K562 (cell line): ENCODE data around the gene CROCC2. TPM values are rescaled to one million over a fixed set of nuclear protein-coding genes. Genes with fewer than 3 reads are reported as not detected.

Source experiments
- ATAC-seq: fragments of 200-7000 bp; cut with Tn5 transposase; 3 replicates; pipeline ENCODE4 v1.9.1; 2020; ENCODE audit warnings: moderate library complexity
- Bru-seq: library from RNA; stranded (reverse); fragments of 400-500 nt; gene quantifications from one replicate; lab custom pipeline; 2021; lab: Mats Ljungman, UMichigan
- BruChase-seq, 2 experiments: library from RNA; stranded (reverse); fragments of 400-500 nt; gene quantifications; one replicate each; lab custom pipeline; 2021; lab: Mats Ljungman, UMichigan
- BruUV-seq: library from RNA; stranded (reverse); fragments of 400-500 nt; replicated peaks from 2 replicates; lab custom pipeline; 2021; lab: Mats Ljungman, UMichigan
- CTCF ChIA-PET: fragments of 300-600 bp; formaldehyde crosslinking; extraction: SDS; loops from one replicate; lab custom pipeline; 2021; ENCODE audit warnings: low intra/inter-chr PET ratio; lab: Yijun Ruan, JAX
- POLR2A ChIA-PET: fragments of 300-600, 350-650 bp; sonication (Branson Sonifier 250); formaldehyde crosslinking; extraction: SDS; loops from one replicate; lab custom pipeline; 2021; ENCODE audit warnings: antibody characterized with exemption, inconsistent platforms; lab: Yijun Ruan, JAX
- DNase-seq, 4 experiments: peaks; one replicate each; pipeline versions ENCODE4 v3.0.0 to v3.0.0-alpha.2; 2011 to 2018; ENCODE audit warnings: low spot score in 3 of 4, mixed read lengths in 3 of 4; ENCODE audit errors: extremely low read depth in 1 of 4
- FAIRE-seq: peaks from 2 replicates; lab custom pipeline; 2011; peaks lifted over from hg19 to GRCh38; lab: Jason Lieb, UNC
- H2AFZ ChIP-seq: 2 replicates; pipeline ENCODE4 v1.6.0; 2011; ENCODE audit warnings: low read depth, low read length, control low read depth, inconsistent platforms
- H3K27ac ChIP-seq: fragments of 200-600 bp; 3 replicates; pipeline ENCODE4 v1.8.0; 2011; ENCODE audit warnings: low read depth, mild to moderate bottlenecking, control low read depth, inconsistent platforms, low read length, moderate library complexity, mixed read lengths; ENCODE audit errors: extremely low read depth
- H3K27me3 ChIP-seq, 2 experiments: fragments of 300-600 bp in 1 of 2; 2 replicates in 1 of 2; 3 replicates in 1 of 2; pipeline versions ENCODE4 v1.6.0 to v1.8.0; 2011; ENCODE audit warnings: inconsistent platforms in 2 of 2, low read length in 2 of 2, mild to moderate bottlenecking in 1 of 2, mixed read lengths in 1 of 2, moderate library complexity in 1 of 2; ENCODE audit not compliant: control insufficient read depth in 2 of 2, insufficient read depth in 2 of 2
- H3K36me3 ChIP-seq: fragments of 300-600 bp; 3 replicates; pipeline ENCODE4 v1.8.0; 2011; ENCODE audit warnings: mild to moderate bottlenecking, low read length, inconsistent platforms; ENCODE audit not compliant: control insufficient read depth, insufficient read depth
- H3K4me1 ChIP-seq, 2 experiments: fragments of 200-600 bp in 1 of 2; replicated peaks in 1 of 2; 2 replicates in 1 of 2; 3 replicates in 1 of 2; pipeline versions ENCODE4 v1.5.1 to v1.8.0; 2011; ENCODE audit warnings: inconsistent platforms in 2 of 2, low read length in 2 of 2, mild to moderate bottlenecking in 1 of 2, mixed read lengths in 1 of 2, moderate library complexity in 1 of 2; ENCODE audit not compliant: control insufficient read depth in 2 of 2, insufficient read depth in 2 of 2
- H3K4me2 ChIP-seq: 2 replicates; pipeline ENCODE4 v1.6.1; 2011; ENCODE audit warnings: low read length, control low read depth, inconsistent platforms, mixed read lengths; ENCODE audit not compliant: insufficient read depth
- H3K4me3 ChIP-seq: fragments of 200-600 bp; sonication (generic), shearing (Covaris generic); 2 replicates; pipeline ENCODE4 v1.5.1; 2016; ENCODE audit warnings: control low read depth, inconsistent platforms
- H3K79me2 ChIP-seq: fragments of 200-600 bp; 3 replicates; pipeline ENCODE4 v1.8.0; 2011; ENCODE audit warnings: low read length, inconsistent platforms; ENCODE audit not compliant: control insufficient read depth, insufficient read depth
- H3K9ac ChIP-seq, 2 experiments: 2 replicates each; pipeline versions ENCODE4 v1.6.0 to v1.6.1; 2011; ENCODE audit warnings: low read depth in 2 of 2, low read length in 2 of 2, control low read depth in 1 of 2, inconsistent platforms in 1 of 2, mild to moderate bottlenecking in 1 of 2, mixed read lengths in 1 of 2; ENCODE audit not compliant: insufficient read depth in 1 of 2
- H3K9me1 ChIP-seq: one replicate; pipeline ENCODE4 v1.6.0; 2011; ENCODE audit warnings: inconsistent platforms, mild to moderate bottlenecking, low read length, moderate library complexity; ENCODE audit not compliant: control insufficient read depth, insufficient read depth
- H3K9me3 ChIP-seq: replicated peaks from 2 replicates; pipeline ENCODE4 v1.5.1; 2011; ENCODE audit warnings: low read depth, low read length, inconsistent platforms; ENCODE audit not compliant: control insufficient read depth, insufficient read depth
- H4K20me1 ChIP-seq: replicated peaks from 2 replicates; pipeline ENCODE4 v1.6.1; 2011; ENCODE audit warnings: low read length, inconsistent platforms, mixed read lengths; ENCODE audit not compliant: control insufficient read depth, insufficient read depth
- LARP7 ChIP-seq: fragments of 450-650 bp; IDR thresholded peaks from 2 replicates; pipeline ENCODE4 v1.6.1; 2016
- RFX1 ChIP-seq: fragments of 450-650 bp; IDR thresholded peaks from 2 replicates; pipeline ENCODE4 v1.6.1; 2016; ENCODE audit warnings: mild to moderate bottlenecking, moderate library complexity
- WGBS: fragments of 100-300 bp; shearing (Covaris generic); methylation state at CpG from one replicate; pipeline ENCODE4 v1.1.6; 2016; ENCODE audit warnings: low coverage, mixed read lengths; ENCODE audit not compliant: insufficient coverage; ENCODE audit errors: missing lambda C conversion rate; 5-methylcytosine and 5-hydroxymethylcytosine counted together
- in situ Hi-C: fragments of 300-500 bp; cut with MboI; formaldehyde crosslinking; loops from 4 replicates; pipeline ENCODE4 v1.15.0; 2018; ENCODE audit warnings: inconsistent platforms, mixed read lengths
- intact Hi-C: fragments of 100-400 bp; cut with micrococcal nuclease; formaldehyde crosslinking; loops from 2 replicates; pipeline ENCODE4 v1.14.2; 2022
- long read RNA-seq, 3 experiments: library from polyadenylated mRNA in 2 of 3; library from RNA in 1 of 3; unstranded in 2 of 3; stranded (forward) in 1 of 3; transcript quantifications; one replicate each; pipeline ENCODE4 v2.0.0, GENCODE V29; 2019 to 2022
- polyA minus RNA-seq, 3 experiments: library from RNA; depleted of rRNA, polyadenylated mRNA; stranded (reverse); fragments of >200 nt; gene quantifications; 2 replicates each; pipeline ENCODE4 v1.2.3, GENCODE V29; 2011
- polyA plus RNA-seq, 8 experiments: library from polyadenylated mRNA; depleted of rRNA in 4 of 8; stranded (reverse) in 5 of 8; unstranded in 3 of 8; fragments of >200 nt; fragmentation: Nextera tagmentation in 2 of 8; fragmentation: Illumina TruSeq in 1 of 8; extraction: Ambion mirVana in 2 of 8; extraction: Trizol in 1 of 8; gene quantifications; 2 replicates each; pipeline versions ENCODE4 v1.2.1 to v1.2.3, GENCODE V29; 2011 to 2014; ENCODE audit warnings: inconsistent platforms in 1 of 8, missing spikeins in 1 of 8
- total RNA-seq, 7 experiments: library from RNA; depleted of rRNA in 6 of 7; stranded (reverse); fragments of >200 nt in 6 of 7; fragmentation: Illumina TruSeq in 2 of 7; extraction: Trizol in 2 of 7; gene quantifications; 2 replicates each; pipeline versions ENCODE4 v1.2.1 to v1.2.3, GENCODE V29; 2011 to 2021; ENCODE audit warnings: low replicate concordance in 1 of 7

The CROCC2 gene
- not detected in 2 replicates for total RNA-seq (2011; cell fraction: chromatin; rRNA removed; ENCODE audit: low replicate concordance)
- not detected in 2 replicates for total RNA-seq (2011; cell fraction: nucleolus; rRNA removed)
- total RNA-seq (2011; cell fraction: nucleoplasm; rRNA removed) = not detected in 2 replicates
- not detected in 2 replicates for total RNA-seq (2014; rRNA removed)
- not detected in 2 replicates for total RNA-seq (2014; rRNA removed; fragmentation: Illumina TruSeq; extraction: Trizol)
- total RNA-seq (2015; rRNA removed; fragmentation: Illumina TruSeq; extraction: Trizol) = not detected in 2 replicates
- not detected in 2 replicates for total RNA-seq (2021)
- not detected in 2 replicates for polyA plus RNA-seq (2011; rRNA removed)
- not detected in 2 replicates for polyA plus RNA-seq (2011; cell fraction: cytosol; rRNA removed)
- not detected in 2 replicates for polyA plus RNA-seq (2011; cell fraction: nucleus; rRNA removed)
- polyA plus RNA-seq (2012) = not detected in 2 replicates
- not detected in 2 replicates for polyA plus RNA-seq (2014; fragmentation: Illumina TruSeq; extraction: Trizol)
- polyA plus RNA-seq (2014; fragmentation: Nextera tagmentation; extraction: Ambion mirVana) = not detected
- not detected in 2 replicates for polyA plus RNA-seq (2014; rRNA removed)
- not detected in 2 replicates for polyA minus RNA-seq (2011; rRNA and poly(A)+ RNA removed)
- polyA minus RNA-seq (2011; cell fraction: cytosol; rRNA and poly(A)+ RNA removed) = not detected in 2 replicates
- not detected in 2 replicates for polyA minus RNA-seq (2011; cell fraction: nucleus; rRNA and poly(A)+ RNA removed)
- percentile 1 among the genes with signal in this experiment for Bru-seq, nascent RNA
- BruChase-seq, experiment 1, labeled RNA remaining after a 2-hour chase = not detected
- not detected for BruChase-seq, experiment 2, labeled RNA remaining after a 6-hour chase
- long read RNA-seq, experiment 1 = 0 reads
- long read RNA-seq, experiment 2 = 0 reads
- long read RNA-seq, experiment 3 = 0 reads

GRCh38 chr2:240906141-240906910, at the start of gene CROCC2:
Gene CROCC2, plus strand, starts transcription at chr2:240906336. Its CDS starts 178 bp downstream, at chr2:240906514.
- DNase-seq (no peak), ATAC-seq (no peak), FAIRE-seq (no peak)
- H4K20me1 ChIP-seq = no peaks in the 10 kb centered on the region
- H3K27me3 ChIP-seq = peaks cover 0 to 34% of the 10 kb centered on the region in 2 experiments; a peak in 2 of 5 replicates
- H3K9me1 ChIP-seq = no peaks in the 10 kb centered on the region
- TF ChIP-seq LARP7 = no peak
- peak; percentile 34; the same call in 1 of the 2 replicates for TF ChIP-seq RFX1
- in situ Hi-C loops (no loop called here), intact Hi-C loops (no loop called here)
- H3K4me2 ChIP-seq = no peak within 1 kb of the TSS
- CTCF ChIA-PET = no interaction called here
- no peak within 1 kb of the TSS for H3K4me3 ChIP-seq
- no peak within 1 kb of the TSS for H2AFZ ChIP-seq
- under 1% methylated on average over 17 of the region's 23 CpGs for WGBS
- no peaks in the 10 kb centered on the region for H3K36me3 ChIP-seq
- H3K79me2 ChIP-seq = no peaks in the 10 kb centered on the region
- no peak within 1 kb of the TSS for H3K9ac ChIP-seq
- 0 out of 5 replicates have a peak, but pooled peaks cover 0 to 6% of the 10 kb centered on the region in 2 experiments for H3K4me1 ChIP-seq
- POLR2A ChIA-PET = no interaction called here
- no peaks in the 10 kb centered on the region for H3K9me3 ChIP-seq
- no peak within 1 kb of the TSS for H3K27ac ChIP-seq
- BruUV-seq = no TSS peak
